HepG2 (cell line): Measurements from ENCODE around the gene DHRS11. TPM values are rescaled to one million over a fixed set of nuclear protein-coding genes. Genes with fewer than 3 reads are reported as not detected.

ENCODE experiments used
- AHDC1 ChIP-seq: sonication (generic); formaldehyde crosslinking; IDR thresholded peaks from 2 replicates; pipeline ENCODE4 v1.5.1; 2020; ENCODE audit warnings: mild to moderate bottlenecking, missing genetic modification reagents, borderline replicate concordance
- CBX5 ChIP-seq: sonication (generic); formaldehyde crosslinking; IDR thresholded peaks from 2 replicates; pipeline ENCODE4 v1.4.0; 2020; ENCODE audit warnings: missing genetic modification reagents, borderline replicate concordance
- FOXP1 ChIP-seq, 2 experiments: fragments of 450-650 bp in 1 of 2; IDR thresholded peaks; 2 replicates each; pipeline ENCODE4 v1.6.1; 2017 to 2018; ENCODE audit warnings: antibody characterized with exemption in 1 of 2
- KLF13 ChIP-seq: sonication (generic); formaldehyde crosslinking; IDR thresholded peaks from 2 replicates; pipeline ENCODE4 v1.4.0; 2020; ENCODE audit warnings: mild to moderate bottlenecking, missing genetic modification reagents
- NFKBIZ ChIP-seq: IDR thresholded peaks from 2 replicates; pipeline ENCODE4 v1.6.1; 2018; ENCODE audit warnings: missing genetic modification reagents, missing compliant biosample characterization
- PAXIP1 ChIP-seq: sonication (generic); formaldehyde crosslinking; conservative IDR thresholded peaks from 2 replicates; pipeline ENCODE4 v1.4.0; 2020; ENCODE audit warnings: mild to moderate bottlenecking, missing genetic modification reagents, moderate library complexity
- SNAPC4 ChIP-seq: sonication (generic); formaldehyde crosslinking; IDR thresholded peaks from 2 replicates; pipeline ENCODE4 v1.4.0; 2020; ENCODE audit warnings: mild to moderate bottlenecking, missing genetic modification reagents
- SOX6 ChIP-seq, 2 experiments: fragments of 450-650 bp in 1 of 2; sonication (generic) in 1 of 2; formaldehyde crosslinking in 1 of 2; IDR thresholded peaks; 2 replicates each; pipeline versions ENCODE4 v1.4.0 to v1.6.1; 2017 to 2020; ENCODE audit warnings: antibody characterized with exemption in 1 of 2, mild to moderate bottlenecking in 1 of 2, missing genetic modification reagents in 1 of 2
- SP1 ChIP-seq, 2 experiments: fragments of 450-650 bp in 1 of 2; sonication (generic) in 1 of 2; formaldehyde crosslinking in 1 of 2; IDR thresholded peaks; 2 replicates each; pipeline versions ENCODE4 v1.4.0 to v1.6.1; 2016 to 2020; ENCODE audit warnings: missing genetic modification reagents in 1 of 2
- TAF1 ChIP-seq: sonication (generic); formaldehyde crosslinking; IDR thresholded peaks from 2 replicates; pipeline ENCODE4 v1.4.0; 2020; ENCODE audit warnings: missing genetic modification reagents
- ZNF383 ChIP-seq: sonication (generic); formaldehyde crosslinking; IDR thresholded peaks from 2 replicates; pipeline ENCODE4 v1.4.0; 2020; ENCODE audit warnings: missing genetic modification reagents, mild to moderate bottlenecking, borderline replicate concordance
- ZNF850 ChIP-seq: sonication (generic); formaldehyde crosslinking; conservative IDR thresholded peaks from 2 replicates; pipeline ENCODE4 v1.9.0; 2021; ENCODE audit warnings: mild to moderate bottlenecking, missing genetic modification reagents
- polyA plus RNA-seq, 8 experiments: library from polyadenylated mRNA; depleted of rRNA in 3 of 8; stranded (reverse) in 7 of 8; unstranded in 1 of 8; fragments of >200 nt; fragmentation: Illumina TruSeq in 4 of 8; extraction: Trizol in 4 of 8; gene quantifications; 2 replicates each; pipeline versions ENCODE4 v1.2.1 to v1.2.3, GENCODE V29; 2011 to 2016; ENCODE audit warnings: low read depth in 4 of 8, missing spikeins in 1 of 8, mixed read lengths in 1 of 8; ENCODE audit not compliant: insufficient read depth in 1 of 8
- total RNA-seq, 5 experiments: library from RNA; depleted of rRNA; stranded (reverse); fragments of >200 nt; fragmentation: Illumina TruSeq; extraction: Trizol; gene quantifications; 2 replicates each; pipeline ENCODE4 v1.2.3, GENCODE V29; 2016; ENCODE audit warnings: low read depth in 1 of 5

The DHRS11 gene
- total and polyA plus RNA-seq, 2 of the 13 experiments (the other 11 are each of a cell fraction or from before 2014, with no cell fraction given), result 28.4 to 41.9 TPM

- TF ChIP-seq NFKBIZ (CRISPR knock-in tag), result no peak; the same call in 1 of the 2 replicates
- no peak; the same call in 1 of the 2 replicates for TF ChIP-seq SNAPC4 (CRISPR knock-in tag)
- peak; percentile 82 for TF ChIP-seq TAF1 (CRISPR knock-in tag)
- TF ChIP-seq ZNF383, result no peak
- TF ChIP-seq PAXIP1 (CRISPR knock-in tag), result peak; percentile 40
- no peak for TF ChIP-seq AHDC1 (CRISPR knock-in tag)
- no peak for TF ChIP-seq SP1 (IDR thresholded peaks at IDR 0.05)
- TF ChIP-seq SP1 (CRISPR knock-in tag; IDR thresholded peaks at IDR 0.05), result peak; percentile 94
- TF ChIP-seq KLF13 (CRISPR knock-in tag), result no peak
- TF ChIP-seq CBX5 (CRISPR knock-in tag), result peak; percentile 75; the same call in 1 of the 2 replicates
- TF ChIP-seq SOX6 (IDR thresholded peaks at IDR 0.05), result no peak
- peak; percentile 39 for TF ChIP-seq SOX6 (CRISPR knock-in tag; IDR thresholded peaks at IDR 0.05)
- no peak for TF ChIP-seq ZNF850 (CRISPR knock-in tag)
- no peak for TF ChIP-seq FOXP1 (IDR thresholded peaks at IDR 0.05)
- TF ChIP-seq FOXP1 (CRISPR knock-in tag; IDR thresholded peaks at IDR 0.05), result 0 out of 2 replicates have a peak, but pooled peaks have one; percentile 17
Measured at GRCh38 chr17:36545465-36546417, 45.9 kb upstream of the DHRS11 start (continued).
